Activated naive CD4-positive, alpha-beta T cell treated with anti-CD3 and anti-CD28 coated beads, Interleukin-2, amount 50 U/mL, for 24 hours (primary cell): Measurements from ENCODE around the gene MACROD2.
"Not testable (repeated sequence)": the region's sequence is repeated elsewhere in the genome, so short reads cannot be mapped to it uniquely, and the experiment has no call there.

ENCODE experiments used
- H3K27ac Mint-ChIP-seq: one replicate; pipeline ENCODE4 v1.8.0; 2021; ENCODE audit warnings: mild to moderate bottlenecking, mixed read lengths
- H3K27me3 Mint-ChIP-seq: one replicate; pipeline ENCODE4 v1.8.0; 2021; ENCODE audit warnings: mixed read lengths
- H3K36me3 Mint-ChIP-seq: one replicate; pipeline ENCODE4 v1.8.0; 2021; ENCODE audit warnings: mixed read lengths
- H3K4me1 Mint-ChIP-seq: one replicate; pipeline ENCODE4 v1.8.0; 2021; ENCODE audit warnings: mixed read lengths
- H3K4me3 Mint-ChIP-seq: one replicate; pipeline ENCODE4 v1.8.0; 2021; ENCODE audit warnings: mild to moderate bottlenecking, mixed read lengths
- H3K9me3 Mint-ChIP-seq: one replicate; pipeline ENCODE4 v1.8.0; 2021; ENCODE audit warnings: mixed read lengths

Gene MACROD2

GRCh38 chr20:15374682-15375081, 1379.4 kb downstream of the MACROD2 start:
- H3K9me3 Mint-ChIP-seq: peaks cover 10% of the 10 kb centered on the region
- no peak overlapping the region for H3K4me3 Mint-ChIP-seq
- H3K4me1 Mint-ChIP-seq: no peaks in the 10 kb centered on the region
- no peak overlapping the region for H3K27ac Mint-ChIP-seq
- H3K27me3 Mint-ChIP-seq: no peaks in the 10 kb centered on the region
- no peaks in the 10 kb centered on the region for H3K36me3 Mint-ChIP-seq

GRCh38 chr20:15375836-15376235, 1380.5 kb downstream of the MACROD2 start:
- no peaks in the 10 kb centered on the region for H3K4me1 Mint-ChIP-seq
- no peak overlapping the region for H3K27ac Mint-ChIP-seq
- H3K27me3 Mint-ChIP-seq: no peaks in the 10 kb centered on the region
- no peak overlapping the region for H3K4me3 Mint-ChIP-seq
- H3K36me3 Mint-ChIP-seq: no peaks in the 10 kb centered on the region
- H3K9me3 Mint-ChIP-seq: peaks cover 12% of the 10 kb centered on the region

DNA sequence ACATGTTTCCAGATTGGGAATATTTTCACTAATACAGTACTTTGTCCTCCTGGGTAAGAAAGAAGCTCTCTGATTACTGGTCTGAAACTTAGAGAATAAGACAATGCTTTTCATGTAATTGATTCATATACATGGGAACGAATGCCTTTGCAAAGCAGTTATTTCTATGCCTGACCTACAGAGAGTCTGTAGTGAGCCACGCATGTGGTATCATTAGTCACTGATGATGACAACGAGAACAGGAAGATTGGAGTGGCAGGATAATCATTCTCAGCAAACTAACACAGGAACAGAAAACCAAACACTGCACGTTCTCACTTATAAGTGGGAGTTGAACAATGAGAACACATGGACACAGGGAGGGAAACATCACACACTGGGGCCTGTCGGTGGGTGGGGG, 1382.3 kb downstream of the MACROD2 start:
- H3K36me3 Mint-ChIP-seq, H3K4me3 Mint-ChIP-seq, H3K4me1 Mint-ChIP-seq, H3K27ac Mint-ChIP-seq, H3K27me3 Mint-ChIP-seq: not testable (repeated sequence)
- H3K9me3 Mint-ChIP-seq: peaks cover 12% of the 10 kb centered on the region

GRCh38 chr20:15378151-15378550, 1382.8 kb downstream of the MACROD2 start:
- no peak overlapping the region for H3K4me3 Mint-ChIP-seq
- H3K9me3 Mint-ChIP-seq: peaks cover 12% of the 10 kb centered on the region
- no peaks in the 10 kb centered on the region for H3K27me3 Mint-ChIP-seq
- no peaks in the 10 kb centered on the region for H3K36me3 Mint-ChIP-seq
- no peaks in the 10 kb centered on the region for H3K4me1 Mint-ChIP-seq
- H3K27ac Mint-ChIP-seq: no peak overlapping the region

DNA sequence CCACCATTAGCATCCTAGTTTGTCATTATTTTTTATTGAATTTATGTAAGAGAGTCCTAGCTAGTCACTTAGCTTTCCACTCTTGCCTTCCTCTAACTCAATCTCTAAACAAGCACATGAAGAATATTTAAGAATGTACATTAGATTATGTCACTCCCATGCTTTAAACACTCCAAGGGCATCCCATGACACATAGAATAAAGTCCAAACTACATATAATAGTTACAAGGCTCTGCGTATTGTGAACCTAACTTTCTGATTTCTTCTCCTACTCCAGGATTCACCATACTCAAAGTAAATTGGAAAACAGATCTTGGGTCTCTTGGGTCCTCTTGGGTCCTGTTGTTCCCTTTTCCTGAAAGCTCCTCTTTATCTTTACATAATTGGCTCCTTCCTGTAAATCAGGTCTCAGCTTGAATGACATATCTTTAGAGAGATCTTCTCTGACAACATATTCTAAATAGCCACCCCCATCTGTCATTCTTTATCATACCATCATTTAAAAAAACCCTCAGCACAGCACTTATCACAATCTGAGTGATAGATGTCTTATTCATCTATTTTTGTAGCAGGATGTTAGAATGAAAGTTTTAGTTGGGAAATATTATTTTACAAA, 1384.5 kb downstream of the MACROD2 start:
- H3K27me3 Mint-ChIP-seq: no peaks in the 10 kb centered on the region

DNA sequence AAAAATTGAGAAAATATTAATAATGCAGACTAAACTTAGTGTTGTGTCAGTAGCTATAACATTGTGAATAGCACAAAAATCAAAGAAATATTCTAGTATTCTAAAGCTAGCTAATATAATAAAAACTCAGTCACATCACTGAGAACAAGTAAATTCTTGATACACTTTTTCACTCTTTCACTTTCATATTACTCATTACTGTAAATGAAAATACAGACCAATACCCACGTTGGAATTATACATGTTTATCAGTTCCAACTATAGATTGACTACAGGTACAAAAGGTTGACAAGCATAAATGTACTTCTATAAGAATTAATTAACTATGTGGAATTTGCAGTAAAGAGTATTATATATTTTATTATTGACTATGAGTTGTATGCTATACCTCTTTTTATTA, 1385.5 kb downstream of the MACROD2 start:
- no peak overlapping the region for H3K27ac Mint-ChIP-seq
- peaks cover 12% of the 10 kb centered on the region for H3K9me3 Mint-ChIP-seq
- H3K36me3 Mint-ChIP-seq: no peaks in the 10 kb centered on the region
- H3K4me3 Mint-ChIP-seq: no peak overlapping the region
- no peaks in the 10 kb centered on the region for H3K27me3 Mint-ChIP-seq
- no peaks in the 10 kb centered on the region for H3K4me1 Mint-ChIP-seq

More for the DNA sequence above, 1384.5 kb downstream of the MACROD2 start:
- H3K36me3 Mint-ChIP-seq: no peaks in the 10 kb centered on the region
- H3K27ac Mint-ChIP-seq: no peak overlapping the region
- peaks cover 12% of the 10 kb centered on the region for H3K9me3 Mint-ChIP-seq
- no peaks in the 10 kb centered on the region for H3K4me1 Mint-ChIP-seq
- no peak overlapping the region for H3K4me3 Mint-ChIP-seq

GRCh38 chr20:15387228-15387627, 1391.9 kb downstream of the MACROD2 start:
- Mint-ChIP-seq H3K27ac (no peak overlapping the region), H3K4me1 (no peaks in the 10 kb centered on the region), H3K36me3 (no peaks in the 10 kb centered on the region), H3K27me3 (no peaks in the 10 kb centered on the region), H3K9me3 (peaks cover 10% of the 10 kb centered on the region), H3K4me3 (no peak overlapping the region)

- no peak overlapping the region for H3K4me3 Mint-ChIP-seq
- H3K4me1 Mint-ChIP-seq: no peaks in the 10 kb centered on the region
- H3K36me3 Mint-ChIP-seq: no peaks in the 10 kb centered on the region
- H3K27me3 Mint-ChIP-seq: no peaks in the 10 kb centered on the region
- peaks cover 1% of the 10 kb centered on the region for H3K9me3 Mint-ChIP-seq
- no peak overlapping the region for H3K27ac Mint-ChIP-seq
Measured at GRCh38 chr20:15395457-15395856, 1400.1 kb downstream of the MACROD2 start.

DNA sequence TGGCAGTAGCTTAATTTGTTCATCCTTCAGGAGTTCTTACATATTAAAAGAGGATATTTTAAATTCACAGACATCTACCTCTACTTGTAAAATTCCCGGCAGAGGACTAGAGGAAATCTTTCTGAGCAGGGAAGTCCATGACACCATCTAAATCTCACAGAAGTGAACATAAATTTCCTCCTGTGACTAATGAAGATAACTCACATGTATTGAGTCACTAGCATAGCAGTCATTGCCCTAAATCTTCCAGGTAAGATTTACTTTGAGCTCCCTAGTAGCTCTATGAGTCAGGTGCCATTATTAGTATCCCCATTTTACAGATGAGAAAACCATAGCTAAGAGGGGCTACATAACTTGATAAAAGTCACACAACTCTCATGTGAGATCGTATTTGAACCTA, 1400.7 kb downstream of the MACROD2 start:
- Mint-ChIP-seq H3K27ac (no peak overlapping the region), H3K36me3 (no peaks in the 10 kb centered on the region), H3K9me3 (peaks cover 5% of the 10 kb centered on the region), H3K4me3 (no peak overlapping the region), H3K4me1 (no peaks in the 10 kb centered on the region), H3K27me3 (no peaks in the 10 kb centered on the region)

GRCh38 chr20:15396900-15397299, 1401.6 kb downstream of the MACROD2 start:
- H3K27ac Mint-ChIP-seq: no peak overlapping the region

DNA sequence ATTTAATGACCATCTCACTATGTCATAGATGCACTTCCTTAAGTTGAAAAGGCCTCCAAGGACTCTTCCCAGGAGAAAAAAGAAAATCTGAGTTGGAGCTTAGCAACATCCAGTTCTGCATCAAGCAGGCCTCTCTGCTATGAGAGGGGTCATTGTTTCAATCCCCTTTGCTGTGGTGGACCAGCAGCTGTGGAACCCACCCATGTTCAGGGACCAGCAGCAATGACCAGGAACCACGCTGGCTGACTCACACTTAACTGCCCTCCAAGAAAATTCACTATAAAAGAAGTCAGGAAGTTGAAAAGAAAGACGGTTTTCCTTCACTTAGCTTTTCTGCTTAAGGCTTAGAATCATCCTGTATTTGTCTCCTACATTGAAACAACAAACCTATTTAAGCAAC, 1404.5 kb downstream of the MACROD2 start:
- H3K27ac Mint-ChIP-seq: no peak overlapping the region
- peaks cover 9% of the 10 kb centered on the region for H3K9me3 Mint-ChIP-seq
- H3K36me3 Mint-ChIP-seq: no peaks in the 10 kb centered on the region
- H3K4me1 Mint-ChIP-seq: no peaks in the 10 kb centered on the region
- no peak overlapping the region for H3K4me3 Mint-ChIP-seq
- no peaks in the 10 kb centered on the region for H3K27me3 Mint-ChIP-seq

More at GRCh38 chr20:15396900-15397299, 1401.6 kb downstream of the MACROD2 start:
- Mint-ChIP-seq H3K9me3 (peaks cover 5% of the 10 kb centered on the region), H3K4me3 (no peak overlapping the region), H3K36me3 (no peaks in the 10 kb centered on the region), H3K4me1 (no peaks in the 10 kb centered on the region), H3K27me3 (no peaks in the 10 kb centered on the region)

GRCh38 chr20:15406072-15406471, 1410.8 kb downstream of the MACROD2 start:
- Mint-ChIP-seq H3K36me3 (no peaks in the 10 kb centered on the region), H3K4me1 (no peaks in the 10 kb centered on the region), H3K27ac (no peak overlapping the region), H3K27me3 (no peaks in the 10 kb centered on the region), H3K9me3 (peaks cover 5% of the 10 kb centered on the region), H3K4me3 (no peak overlapping the region)

DNA sequence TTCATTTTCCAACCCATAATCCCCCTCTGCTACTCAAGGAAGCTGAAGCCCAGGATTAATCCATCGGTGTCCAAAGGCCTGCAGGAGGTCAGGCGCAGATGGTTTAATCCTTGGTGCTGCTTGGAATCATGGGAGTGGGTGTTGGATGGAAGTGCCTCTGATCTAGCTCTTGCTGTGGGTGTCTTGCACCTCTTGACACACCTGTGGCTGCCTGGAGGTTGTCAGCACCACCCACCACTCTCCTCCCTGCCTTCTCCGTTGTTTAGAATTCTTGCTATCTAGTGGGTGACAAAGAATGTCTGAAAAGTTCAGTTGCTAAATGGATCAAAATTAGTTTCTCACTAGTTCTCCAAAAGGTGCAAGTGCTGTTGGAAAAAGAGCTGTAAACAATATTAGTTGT, 1416.5 kb downstream of the MACROD2 start:
- peaks cover 12% of the 10 kb centered on the region for H3K9me3 Mint-ChIP-seq
- no peak overlapping the region for H3K4me3 Mint-ChIP-seq
- no peaks in the 10 kb centered on the region for H3K27me3 Mint-ChIP-seq
- H3K27ac Mint-ChIP-seq: no peak overlapping the region
- H3K36me3 Mint-ChIP-seq: no peaks in the 10 kb centered on the region
- no peaks in the 10 kb centered on the region for H3K4me1 Mint-ChIP-seq

GRCh38 chr20:15415908-15416307, 1420.6 kb downstream of the MACROD2 start:
- Mint-ChIP-seq H3K36me3 (no peaks in the 10 kb centered on the region), H3K9me3 (peaks cover 12% of the 10 kb centered on the region), H3K27me3 (no peaks in the 10 kb centered on the region), H3K4me3 (no peak overlapping the region), H3K4me1 (no peaks in the 10 kb centered on the region), H3K27ac (no peak overlapping the region)

DNA sequence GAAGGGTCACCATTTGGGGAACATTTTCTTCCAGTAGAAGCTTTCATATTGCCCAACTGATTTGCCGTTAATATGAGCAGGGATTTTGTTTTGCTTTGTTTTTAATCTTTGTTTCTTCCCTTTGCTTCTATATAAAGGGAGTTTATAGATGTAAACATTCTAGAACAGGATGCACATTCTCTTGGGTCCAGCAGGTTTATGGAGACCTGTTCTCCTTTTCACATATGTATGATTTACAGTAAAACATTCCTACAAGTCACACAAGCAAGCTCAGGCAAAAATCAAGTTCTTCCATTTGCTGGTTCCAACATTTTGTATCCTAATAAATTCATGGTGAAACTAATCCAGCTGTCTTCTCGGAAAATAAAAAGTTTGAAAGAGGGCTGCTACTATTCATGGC, 1424.5 kb downstream of the MACROD2 start:
- H3K4me3 Mint-ChIP-seq: no peak overlapping the region
- no peak overlapping the region for H3K27ac Mint-ChIP-seq

DNA sequence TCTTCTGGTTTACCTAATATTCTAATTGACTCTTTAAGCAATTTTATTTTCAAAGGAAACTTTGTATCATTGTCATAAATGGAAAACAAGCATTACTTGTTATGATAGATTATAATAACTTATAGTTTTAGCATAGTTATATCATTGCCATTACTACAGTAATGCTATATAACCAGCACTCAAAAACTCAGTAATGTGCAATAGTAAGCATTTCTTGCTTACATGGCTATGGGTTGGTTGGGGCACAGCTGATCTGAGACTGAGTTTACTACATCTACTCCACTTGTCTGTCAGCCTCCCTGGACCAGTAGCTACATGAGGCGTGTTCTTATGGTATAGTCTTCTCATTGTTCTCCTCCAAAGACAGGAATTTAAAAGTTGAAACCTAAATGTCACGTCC, 1427.7 kb downstream of the MACROD2 start:
- Mint-ChIP-seq H3K4me1 (no peaks in the 10 kb centered on the region), H3K36me3 (no peaks in the 10 kb centered on the region), H3K27me3 (no peaks in the 10 kb centered on the region), H3K4me3 (no peak overlapping the region), H3K27ac (no peak overlapping the region), H3K9me3 (peaks cover 11% of the 10 kb centered on the region)

More for the DNA sequence above, 1424.5 kb downstream of the MACROD2 start:
- Mint-ChIP-seq H3K4me1 (no peaks in the 10 kb centered on the region), H3K36me3 (no peaks in the 10 kb centered on the region), H3K9me3 (peaks cover 10% of the 10 kb centered on the region), H3K27me3 (no peaks in the 10 kb centered on the region)

DNA sequence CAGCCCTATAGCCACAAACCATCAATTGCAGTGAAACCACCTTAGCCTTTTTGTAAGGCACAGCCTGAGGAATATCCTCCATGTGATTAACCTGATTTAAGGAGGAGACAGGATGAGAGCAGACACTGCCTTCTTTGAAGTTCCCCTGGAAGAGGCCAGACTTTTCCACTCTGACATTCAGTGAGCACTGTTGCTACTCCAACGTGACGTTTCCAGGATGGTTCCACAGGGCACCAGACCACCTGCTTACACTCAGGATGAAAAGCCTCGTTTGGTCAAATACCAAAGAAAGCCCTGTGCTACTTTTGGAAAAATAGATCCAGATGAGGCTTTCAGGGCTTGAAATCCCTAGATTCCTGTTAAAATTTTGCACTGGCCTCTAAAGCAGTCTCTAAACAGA, 1444.2 kb downstream of the MACROD2 start:
- Mint-ChIP-seq H3K4me3 (no peak overlapping the region), H3K27me3 (no peaks in the 10 kb centered on the region), H3K36me3 (no peaks in the 10 kb centered on the region), H3K27ac (no peak overlapping the region), H3K9me3 (peaks cover 9% of the 10 kb centered on the region), H3K4me1 (no peaks in the 10 kb centered on the region)
